Measurements from ENCODE around the gene SHISA9. TPM values are rescaled to one million over a fixed set of nuclear protein-coding genes. Genes with fewer than 3 reads are reported as not detected.

SHISA9 gene
- polyA plus RNA-seq, 1 of the 3 experiments (the other 2 are of a cell fraction) = 0.02 TPM

GRCh38 chr16:13110124-13110796, 208.9 kb downstream of the SHISA9 start:
- WGBS (ENCODE audit: low lambda C conversion rate) = 10% methylated on average over 7 of the region's 7 CpGs
- Histone ChIP-seq H2AFZ (ENCODE audit: low read depth) (no peak overlapping the region), H3K9ac (no peak overlapping the region), H3K79me2 (ENCODE audit: insufficient read depth) (no peaks in the 10 kb centered on the region), H3K9me3 (no peaks in the 10 kb centered on the region), H3K4me3 (ENCODE audit: low read depth in 2 of 2, low read length in 1 of 2) (no peak overlapping the region), H3K27me3 (ENCODE audit: insufficient read depth) (no peaks in the 10 kb centered on the region), H3K4me1 (ENCODE audit: control insufficient read depth in 1 of 2, insufficient read depth in 2 of 2, low read depth in 1 of 2, low read length in 1 of 2) (no peaks in the 10 kb centered on the region), H3K4me2 (no peak overlapping the region), H3F3A (replicated peaks; ENCODE audit: insufficient read depth) (no peaks in the 10 kb centered on the region), H3K27ac (ENCODE audit: low read depth in 2 of 2, low read length in 1 of 2) (no peak overlapping the region), H4K20me1 (ENCODE audit: insufficient read depth) (no peaks in the 10 kb centered on the region), H3K36me3 (replicated peaks in 1 of 2; ENCODE audit: control insufficient read depth in 1 of 2, insufficient read depth in 2 of 2, low read length in 1 of 2) (no peaks in the 10 kb centered on the region), H3K9me2 (no peaks in the 10 kb centered on the region)
- CTCF ChIA-PET = no interaction called here
- no peak for TF ChIP-seq MEF2A (IDR thresholded peaks at IDR 0.05; ENCODE audit: borderline replicate concordance, low read depth)
- TF ChIP-seq EZH2phosphoT487 (IDR thresholded peaks at IDR 0.05; ENCODE audit: borderline replicate concordance, low read depth) = no peak
- TF ChIP-seq NFIC (IDR thresholded peaks at IDR 0.05; ENCODE audit: borderline replicate concordance) = no peak
- TF ChIP-seq JUND (IDR thresholded peaks at IDR 0.05) = no peak
- TF ChIP-seq RXRA (IDR thresholded peaks at IDR 0.05; ENCODE audit: borderline replicate concordance, low read depth) = no peak
- TF ChIP-seq IRF3 (IDR thresholded peaks at IDR 0.05; ENCODE audit: low read depth, low read length) = no peak
- no peak for TF ChIP-seq TAF1 (IDR thresholded peaks at IDR 0.05; ENCODE audit: borderline replicate concordance, low read depth, low read length)
- no peak for TF ChIP-seq ZBTB33 (IDR thresholded peaks at IDR 0.05; ENCODE audit: borderline replicate concordance, low read depth)
- no peak for TF ChIP-seq GATA2 (CRISPR knock-in tag; IDR thresholded peaks at IDR 0.05)
- no peak for TF ChIP-seq MAX (IDR thresholded peaks at IDR 0.05; ENCODE audit: low read depth)
- POLR2A ChIA-PET = no interaction called here
- DNase-seq = no peak

GRCh38 chr16:13111747-13112146, 210.3 kb downstream of the SHISA9 start:
- ChIA-PET CTCF (no interaction called here), POLR2A (no interaction called here)
- no peak for TF ChIP-seq NFIC (IDR thresholded peaks at IDR 0.05; ENCODE audit: borderline replicate concordance)
- no peak for TF ChIP-seq RFX5 (IDR thresholded peaks at IDR 0.05; ENCODE audit: low read length)
- no peak for TF ChIP-seq IRF3 (IDR thresholded peaks at IDR 0.05; ENCODE audit: low read depth, low read length)
- no peak for TF ChIP-seq CTCF (IDR thresholded peaks at IDR 0.05)
- TF ChIP-seq REST (IDR thresholded peaks at IDR 0.05; ENCODE audit: low read depth, low read length) = no peak
- no peak for TF ChIP-seq MXI1 (IDR thresholded peaks at IDR 0.05; ENCODE audit: low read depth, low read length)
- no peak for TF ChIP-seq EP300 (IDR thresholded peaks at IDR 0.05; ENCODE audit: borderline replicate concordance in 1 of 2, low read depth in 1 of 2, low read length in 1 of 2)
- TF ChIP-seq MAX (IDR thresholded peaks at IDR 0.05; ENCODE audit: low read depth) = no peak
- TF ChIP-seq ELF1 (IDR thresholded peaks at IDR 0.05) = no peak

More at GRCh38 chr16:13111747-13112146, 210.3 kb downstream of the SHISA9 start:
- Histone ChIP-seq H3K27me3 (ENCODE audit: insufficient read depth) (no peaks in the 10 kb centered on the region), H4K20me1 (ENCODE audit: insufficient read depth) (no peaks in the 10 kb centered on the region), H3K4me2 (no peak overlapping the region), H3F3A (replicated peaks; ENCODE audit: insufficient read depth) (no peaks in the 10 kb centered on the region), H3K4me3 (ENCODE audit: low read depth in 2 of 2, low read length in 1 of 2) (no peak overlapping the region), H3K79me2 (ENCODE audit: insufficient read depth) (no peaks in the 10 kb centered on the region), H3K9ac (no peak overlapping the region), H3K9me2 (no peaks in the 10 kb centered on the region), H2AFZ (ENCODE audit: low read depth) (no peak overlapping the region), H3K9me3 (no peaks in the 10 kb centered on the region), H3K4me1 (ENCODE audit: control insufficient read depth in 1 of 2, insufficient read depth in 2 of 2, low read depth in 1 of 2, low read length in 1 of 2) (no peaks in the 10 kb centered on the region), H3K36me3 (replicated peaks in 1 of 2; ENCODE audit: control insufficient read depth in 1 of 2, insufficient read depth in 2 of 2, low read length in 1 of 2) (no peaks in the 10 kb centered on the region), H3K27ac (ENCODE audit: low read depth in 2 of 2, low read length in 1 of 2) (no peak overlapping the region)
- WGBS (ENCODE audit: low lambda C conversion rate) = 8% methylated on average over 2 of the region's 2 CpGs
- DNase-seq = no peak

All from SK-N-SH (cell line).